ENCODE results near the gene TMEM273. TPM values are rescaled to one million over a fixed set of nuclear protein-coding genes. Genes with fewer than 3 reads are reported as not detected.

TMEM273 gene
- total and polyA plus RNA-seq, 2 of the 4 experiments (the other 2 are of a cell fraction), result not detected

DNA sequence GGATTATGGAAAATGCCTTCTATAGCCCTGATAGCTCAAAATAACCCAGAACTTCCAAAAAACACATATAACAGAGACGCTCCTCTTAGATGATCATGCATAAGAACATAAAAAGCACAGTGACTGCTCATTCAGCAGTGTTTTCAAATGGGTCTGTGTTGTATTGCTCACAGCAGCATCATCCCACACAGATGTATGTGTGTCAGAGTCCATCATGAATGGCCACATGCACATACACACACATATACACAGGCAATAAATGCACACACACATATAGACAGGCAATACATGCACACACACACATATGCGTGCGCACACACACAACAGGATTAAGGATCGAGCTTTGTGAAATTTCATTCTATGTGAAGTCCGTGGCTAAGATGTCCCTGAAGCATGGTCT is 26.1 kb downstream of the TMEM273 start:
- Histone ChIP-seq H3K27ac (ENCODE audit: insufficient read depth, low read length) (no peak overlapping the region), H3K4me1 (ENCODE audit: control insufficient read depth, insufficient read depth, low read length) (peaks cover 13% of the 10 kb centered on the region), H2AFZ (replicated peaks; ENCODE audit: low read length, poor library complexity) (no peak overlapping the region), H4K8ac (ENCODE audit: low read depth in 2 of 2, low read length in 2 of 2) (no peak overlapping the region; a peak in 1 of 4 replicates), H3K23ac (ENCODE audit: low read depth, low read length) (no peak overlapping the region), H3K4me3 (ENCODE audit: insufficient read depth, low read depth, low read length) (no peak overlapping the region), H2BK20ac (ENCODE audit: low read depth, low read length) (peak overlapping the region; percentile 40), H3K14ac (replicated peaks; ENCODE audit: low read depth, low read length) (0 out of 2 replicates have a peak overlapping the region, but pooled peaks have one; percentile 35), H2AK5ac (ENCODE audit: low read depth, low read length) (peak overlapping the region; percentile 88), H2BK120ac (ENCODE audit: low read depth, low read length) (peak overlapping the region; percentile 80), H3K9ac (ENCODE audit: low read depth, low read length) (no peak overlapping the region), H4K5ac (ENCODE audit: low read depth, low read length) (no peak overlapping the region), H2AK9ac (replicated peaks; ENCODE audit: low read depth, low read length, poor library complexity) (no peak overlapping the region), H3K79me1 (ENCODE audit: low read depth in 1 of 2, low read length in 2 of 2) (no peaks in the 10 kb centered on the region), H2BK5ac (ENCODE audit: low read depth, low read length, poor library complexity, severe bottlenecking) (no peak overlapping the region), H3K4ac (ENCODE audit: low read depth, low read length) (peak overlapping the region; percentile 56; the same call in 1 of the 2 replicates), H3K18ac (ENCODE audit: low read depth, low read length) (peak overlapping the region; percentile 7; the same call in 1 of the 2 replicates), H2BK15ac (ENCODE audit: low read depth, low read length) (peak overlapping the region; percentile 31; the same call in 1 of the 3 replicates), H4K20me1 (ENCODE audit: insufficient read depth, low read length) (no peaks in the 10 kb centered on the region), H3K36me3 (ENCODE audit: control insufficient read depth, insufficient read depth, low read length) (no peaks in the 10 kb centered on the region), H3K4me2 (ENCODE audit: low read depth, low read length) (no peak overlapping the region), H3K9me3 (ENCODE audit: control insufficient read depth, insufficient read depth, low read length) (no peaks in the 10 kb centered on the region), H3K9me1 (ENCODE audit: insufficient read depth, low read length) (peaks cover 17% of the 10 kb centered on the region), H3K56ac (ENCODE audit: extremely low read depth, insufficient read depth, low read length) (no peak overlapping the region), H4K91ac (ENCODE audit: insufficient read depth, low read depth, low read length) (peak overlapping the region; percentile 7; the same call in 1 of the 2 replicates), H3K27me3 (ENCODE audit: control insufficient read depth, insufficient read depth, low read length) (no peaks in the 10 kb centered on the region)
- no peak for TF ChIP-seq CHD1 (IDR thresholded peaks at IDR 0.05; ENCODE audit: low read depth, low read length)
- TF ChIP-seq, protein P1, sequence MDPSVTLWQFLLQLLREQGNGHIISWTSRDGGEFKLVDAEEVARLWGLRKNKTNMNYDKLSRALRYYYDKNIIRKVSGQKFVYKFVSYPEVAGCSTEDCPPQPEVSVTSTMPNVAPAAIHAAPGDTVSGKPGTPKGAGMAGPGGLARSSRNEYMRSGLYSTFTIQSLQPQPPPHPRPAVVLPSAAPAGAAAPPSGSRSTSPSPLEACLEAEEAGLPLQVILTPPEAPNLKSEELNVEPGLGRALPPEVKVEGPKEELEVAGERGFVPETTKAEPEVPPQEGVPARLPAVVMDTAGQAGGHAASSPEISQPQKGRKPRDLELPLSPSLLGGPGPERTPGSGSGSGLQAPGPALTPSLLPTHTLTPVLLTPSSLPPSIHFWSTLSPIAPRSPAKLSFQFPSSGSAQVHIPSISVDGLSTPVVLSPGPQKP (IDR thresholded peaks at IDR 0.05; ENCODE audit: borderline replicate concordance, low read depth, low read length), result no peak
- TF ChIP-seq NFE2L2 (IDR thresholded peaks at IDR 0.05; ENCODE audit: low read depth, low read length), result no peak
- TF ChIP-seq, protein P2, sequence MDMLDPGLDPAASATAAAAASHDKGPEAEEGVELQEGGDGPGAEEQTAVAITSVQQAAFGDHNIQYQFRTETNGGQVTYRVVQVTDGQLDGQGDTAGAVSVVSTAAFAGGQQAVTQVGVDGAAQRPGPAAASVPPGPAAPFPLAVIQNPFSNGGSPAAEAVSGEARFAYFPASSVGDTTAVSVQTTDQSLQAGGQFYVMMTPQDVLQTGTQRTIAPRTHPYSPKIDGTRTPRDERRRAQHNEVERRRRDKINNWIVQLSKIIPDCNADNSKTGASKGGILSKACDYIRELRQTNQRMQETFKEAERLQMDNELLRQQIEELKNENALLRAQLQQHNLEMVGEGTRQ (IDR thresholded peaks at IDR 0.05; ENCODE audit: low read depth, low read length), result no peak
- no peak for TF ChIP-seq CEBPB (IDR thresholded peaks at IDR 0.05; ENCODE audit: low read depth, low read length)
- TF ChIP-seq RAD21 (IDR thresholded peaks at IDR 0.05; ENCODE audit: low read length), result no peak
- no peak for TF ChIP-seq BHLHE40 (IDR thresholded peaks at IDR 0.05; ENCODE audit: low read depth, low read length)
- TF ChIP-seq FOS (IDR thresholded peaks at IDR 0.05; ENCODE audit: low read depth, low read length), result no peak
- no peak for TF ChIP-seq MAFK (IDR thresholded peaks at IDR 0.05; ENCODE audit: low read depth, low read length)
- no peak for TF ChIP-seq SMC3 (IDR thresholded peaks at IDR 0.05; ENCODE audit: low read depth, low read length)
- no peak for TF ChIP-seq MXI1 (IDR thresholded peaks at IDR 0.05; ENCODE audit: borderline replicate concordance, low read depth, low read length)
- TF ChIP-seq MAZ (IDR thresholded peaks at IDR 0.05; ENCODE audit: borderline replicate concordance, low read depth, low read length), result no peak
- TF ChIP-seq, protein P3, sequence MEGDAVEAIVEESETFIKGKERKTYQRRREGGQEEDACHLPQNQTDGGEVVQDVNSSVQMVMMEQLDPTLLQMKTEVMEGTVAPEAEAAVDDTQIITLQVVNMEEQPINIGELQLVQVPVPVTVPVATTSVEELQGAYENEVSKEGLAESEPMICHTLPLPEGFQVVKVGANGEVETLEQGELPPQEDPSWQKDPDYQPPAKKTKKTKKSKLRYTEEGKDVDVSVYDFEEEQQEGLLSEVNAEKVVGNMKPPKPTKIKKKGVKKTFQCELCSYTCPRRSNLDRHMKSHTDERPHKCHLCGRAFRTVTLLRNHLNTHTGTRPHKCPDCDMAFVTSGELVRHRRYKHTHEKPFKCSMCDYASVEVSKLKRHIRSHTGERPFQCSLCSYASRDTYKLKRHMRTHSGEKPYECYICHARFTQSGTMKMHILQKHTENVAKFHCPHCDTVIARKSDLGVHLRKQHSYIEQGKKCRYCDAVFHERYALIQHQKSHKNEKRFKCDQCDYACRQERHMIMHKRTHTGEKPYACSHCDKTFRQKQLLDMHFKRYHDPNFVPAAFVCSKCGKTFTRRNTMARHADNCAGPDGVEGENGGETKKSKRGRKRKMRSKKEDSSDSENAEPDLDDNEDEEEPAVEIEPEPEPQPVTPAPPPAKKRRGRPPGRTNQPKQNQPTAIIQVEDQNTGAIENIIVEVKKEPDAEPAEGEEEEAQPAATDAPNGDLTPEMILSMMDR (conservative IDR thresholded peaks at IDR 0.05; ENCODE audit: low read depth, low read length), result no peak
- no peak for TF ChIP-seq POLR2A (IDR thresholded peaks at IDR 0.05; ENCODE audit: low read depth, low read length)
- no peak for TF ChIP-seq RCOR1 (IDR thresholded peaks at IDR 0.05; ENCODE audit: insufficient replicate concordance, low read length)
- TF ChIP-seq RFX5 (IDR thresholded peaks at IDR 0.05; ENCODE audit: low read depth, low read length), result no peak
- dilution Hi-C loops (cut with HindIII; ENCODE audit: low sequenced_read_pairs, unreplicated experiment) (no loop called here), intact Hi-C loops (cut with micrococcal nuclease) (loop anchor here (5.0 to 10.0 kb wide), 2 partner anchors 353 to 505 kb away; no protein-coding TSS in a partner anchor), in situ Hi-C loops (cut with MboI; ENCODE audit: low sequenced_read_pairs) (no loop called here)
- ATAC-seq (ENCODE audit: low read depth) (no peak), DNase-seq (peak; percentile 57)
- no TSS peak for BruUV-seq (replicated peaks)
- ChIA-PET POLR2A (ENCODE audit: unreplicated experiment) (no interaction called here), CTCF (interaction anchor here (0.7 to 1.5 kb wide), 5 partner anchors 8 to 49 kb away, joined by 3 to 5 read pairs (median 3); no protein-coding TSS in a partner anchor)
- 88% methylated on average over 4 of the region's 5 CpGs; no CpG with 5 or more reads in 1 of the 2 experiments for WGBS, 2 experiments (ENCODE audit: extremely low coverage in 2 of 2, insufficient read length in 1 of 2)
